Measurements from ENCODE around the gene SLC2A4.

DNA sequence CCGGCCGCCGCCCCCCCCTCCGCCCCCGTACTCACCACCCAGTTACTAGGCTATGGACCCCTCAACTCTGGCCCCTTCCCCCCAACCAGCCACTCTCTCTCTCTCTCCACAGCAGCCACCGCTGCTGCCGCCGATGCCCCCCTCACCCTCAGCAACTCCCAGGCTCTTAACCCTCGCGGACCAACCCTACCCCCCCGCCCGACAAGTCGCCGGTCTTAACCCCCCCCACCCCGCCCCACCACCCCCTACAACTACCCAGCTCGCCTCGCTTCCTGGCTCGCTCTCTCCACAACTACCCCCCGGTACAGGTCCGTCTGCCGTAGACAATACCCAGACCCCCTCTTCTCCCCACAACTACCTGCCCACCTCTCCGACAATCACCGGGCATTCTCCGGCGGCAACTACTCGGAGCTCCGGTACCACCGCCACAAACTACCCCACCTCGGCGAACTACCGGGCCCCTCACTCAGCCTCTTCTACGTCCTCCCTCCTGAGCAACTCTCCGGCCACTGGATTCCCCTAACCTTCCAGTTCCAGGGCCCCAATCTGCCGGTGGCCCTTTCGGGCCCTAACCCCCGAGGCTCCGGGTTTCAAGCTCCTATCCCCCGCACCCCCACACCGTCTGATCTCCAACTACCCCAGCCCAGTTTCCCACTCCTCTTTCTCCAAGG is 43.0 kb upstream of the SLC2A4 start:
- TF ChIP-seq POLR2A (IDR thresholded peaks at IDR 0.05; ENCODE audit: low read length) = no peak
- TF ChIP-seq GATA1 (IDR thresholded peaks at IDR 0.05; ENCODE audit: low read depth, low read length) = no peak

Data from erythroblast (primary cell).